Activated effector memory CD4-positive, alpha-beta T cell treated with Interleukin-2 at 50 U/mL for 16 hours (primary cell): Measurements from ENCODE around the gene MCAM.

Source experiments
- DNase-seq: peaks from one replicate; pipeline ENCODE4 v3.0.0-alpha.2; 2020

MCAM gene, protein sequence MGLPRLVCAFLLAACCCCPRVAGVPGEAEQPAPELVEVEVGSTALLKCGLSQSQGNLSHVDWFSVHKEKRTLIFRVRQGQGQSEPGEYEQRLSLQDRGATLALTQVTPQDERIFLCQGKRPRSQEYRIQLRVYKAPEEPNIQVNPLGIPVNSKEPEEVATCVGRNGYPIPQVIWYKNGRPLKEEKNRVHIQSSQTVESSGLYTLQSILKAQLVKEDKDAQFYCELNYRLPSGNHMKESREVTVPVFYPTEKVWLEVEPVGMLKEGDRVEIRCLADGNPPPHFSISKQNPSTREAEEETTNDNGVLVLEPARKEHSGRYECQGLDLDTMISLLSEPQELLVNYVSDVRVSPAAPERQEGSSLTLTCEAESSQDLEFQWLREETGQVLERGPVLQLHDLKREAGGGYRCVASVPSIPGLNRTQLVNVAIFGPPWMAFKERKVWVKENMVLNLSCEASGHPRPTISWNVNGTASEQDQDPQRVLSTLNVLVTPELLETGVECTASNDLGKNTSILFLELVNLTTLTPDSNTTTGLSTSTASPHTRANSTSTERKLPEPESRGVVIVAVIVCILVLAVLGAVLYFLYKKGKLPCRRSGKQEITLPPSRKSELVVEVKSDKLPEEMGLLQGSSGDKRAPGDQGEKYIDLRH

GRCh38 chr11:119316729-119317591, at the start of gene MCAM:
TSS of gene MCAM (minus strand) at chr11:119317130. CDS start at chr11:119317101, 29 bp downstream.
- DNase-seq = no peak

DNA sequence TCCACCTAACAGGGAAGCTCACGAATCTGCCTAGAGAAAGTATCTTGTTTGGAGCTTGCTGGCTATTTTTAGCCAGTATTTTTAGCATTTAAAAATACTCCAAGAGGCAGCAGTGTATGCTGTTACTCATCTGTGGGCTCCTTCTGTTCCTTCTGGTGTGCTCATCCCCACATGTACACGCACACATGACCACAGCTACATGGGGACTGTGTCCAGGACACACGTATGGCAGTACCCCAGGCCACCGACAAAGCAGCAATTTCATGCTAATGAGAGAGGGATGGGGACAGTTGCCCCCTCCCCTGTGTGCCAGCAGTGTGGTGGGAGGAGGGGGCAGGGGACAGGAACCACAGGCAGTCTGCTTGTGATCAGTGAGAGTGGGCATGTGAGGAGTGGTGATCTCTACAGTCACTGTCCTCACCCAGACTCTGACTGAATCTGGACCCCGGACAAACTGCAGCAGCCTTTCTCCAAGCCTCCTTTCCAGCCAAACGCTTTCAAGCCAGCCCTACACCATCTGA, 48.2 kb upstream of the MCAM start:
- DNase-seq = no peak

GRCh38 chr11:119363851-119364590, 47.1 kb upstream of the MCAM start:
- DNase-seq = peak; percentile 38

DNA sequence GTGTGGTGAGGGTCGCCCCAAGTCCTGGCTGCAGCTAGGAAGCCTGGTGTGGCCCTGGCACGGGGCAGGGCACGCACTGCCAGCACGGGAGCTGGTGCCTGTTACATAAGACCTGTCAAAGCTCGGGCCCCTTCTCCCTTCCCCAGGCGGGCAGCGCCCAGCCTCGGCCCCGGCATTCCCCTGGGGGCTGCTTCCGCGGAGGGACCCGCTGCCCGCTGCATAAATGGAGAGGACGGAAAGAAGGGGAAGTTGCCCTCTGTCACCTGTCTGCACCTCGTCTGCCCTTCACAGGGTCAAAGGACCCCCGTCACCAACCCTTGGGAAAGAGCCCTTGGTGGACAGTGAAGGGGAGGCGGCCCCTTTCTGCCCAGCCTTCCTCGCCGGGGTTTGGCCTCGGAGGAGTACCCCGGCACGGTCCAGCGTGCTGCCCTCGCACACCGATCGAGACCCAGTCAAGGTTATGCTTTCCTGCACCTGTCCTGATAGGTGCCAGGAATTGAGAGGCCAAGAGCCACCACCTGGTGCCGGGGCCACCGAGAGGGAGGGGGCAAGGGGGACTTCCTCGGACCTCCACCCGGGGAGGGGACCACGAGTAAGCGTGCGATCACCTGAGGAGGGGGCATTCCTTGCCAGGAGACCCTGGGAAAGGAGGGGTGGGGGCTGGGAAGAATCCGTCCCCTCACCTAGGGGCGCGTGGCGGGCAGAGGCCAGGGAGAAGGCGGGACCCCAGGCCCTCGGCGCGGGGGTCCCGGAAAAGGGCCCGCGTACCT, 46.3 kb upstream of the MCAM start:
- no peak for DNase-seq

GRCh38 chr11:119362741-119363080, 45.8 kb upstream of the MCAM start:
- DNase-seq = no peak

DNA sequence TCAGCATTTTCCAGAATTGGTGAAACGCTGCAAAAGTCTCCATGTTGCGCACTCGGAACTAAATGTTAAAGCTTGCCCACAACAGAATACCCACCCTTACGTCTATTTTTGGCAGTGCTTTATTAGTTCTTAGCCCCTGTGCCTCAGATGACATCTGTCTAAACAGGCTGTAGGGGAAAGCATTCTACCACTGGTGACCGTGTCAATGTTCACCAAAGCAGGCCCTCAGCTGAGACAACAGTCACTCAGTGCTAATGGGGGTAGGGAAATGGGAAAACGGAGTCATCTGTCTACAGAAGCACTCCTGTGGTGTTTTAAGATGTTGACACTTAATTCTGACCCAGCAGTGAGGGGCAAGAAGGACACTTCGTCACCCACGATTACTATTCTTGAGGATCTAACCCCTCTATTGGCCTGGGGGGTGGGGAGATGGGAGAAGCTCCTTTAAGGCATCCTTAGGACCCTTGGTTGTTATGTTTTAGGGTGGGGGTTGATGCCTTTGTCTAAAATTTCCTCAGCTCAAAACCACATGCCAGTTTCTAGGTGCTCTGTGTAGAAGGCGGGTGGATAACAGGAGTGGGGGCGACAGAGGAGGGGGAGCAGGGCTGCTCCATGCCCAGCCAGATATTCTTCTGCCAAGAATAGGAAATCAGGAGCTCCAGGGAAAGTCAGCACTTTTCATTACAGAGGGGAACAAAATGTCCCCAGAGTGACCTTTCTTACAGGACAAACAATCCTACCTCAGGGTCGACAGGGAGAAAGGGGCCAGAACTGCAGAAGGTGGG, 45.2 kb upstream of the MCAM start:
- no peak for DNase-seq

DNA sequence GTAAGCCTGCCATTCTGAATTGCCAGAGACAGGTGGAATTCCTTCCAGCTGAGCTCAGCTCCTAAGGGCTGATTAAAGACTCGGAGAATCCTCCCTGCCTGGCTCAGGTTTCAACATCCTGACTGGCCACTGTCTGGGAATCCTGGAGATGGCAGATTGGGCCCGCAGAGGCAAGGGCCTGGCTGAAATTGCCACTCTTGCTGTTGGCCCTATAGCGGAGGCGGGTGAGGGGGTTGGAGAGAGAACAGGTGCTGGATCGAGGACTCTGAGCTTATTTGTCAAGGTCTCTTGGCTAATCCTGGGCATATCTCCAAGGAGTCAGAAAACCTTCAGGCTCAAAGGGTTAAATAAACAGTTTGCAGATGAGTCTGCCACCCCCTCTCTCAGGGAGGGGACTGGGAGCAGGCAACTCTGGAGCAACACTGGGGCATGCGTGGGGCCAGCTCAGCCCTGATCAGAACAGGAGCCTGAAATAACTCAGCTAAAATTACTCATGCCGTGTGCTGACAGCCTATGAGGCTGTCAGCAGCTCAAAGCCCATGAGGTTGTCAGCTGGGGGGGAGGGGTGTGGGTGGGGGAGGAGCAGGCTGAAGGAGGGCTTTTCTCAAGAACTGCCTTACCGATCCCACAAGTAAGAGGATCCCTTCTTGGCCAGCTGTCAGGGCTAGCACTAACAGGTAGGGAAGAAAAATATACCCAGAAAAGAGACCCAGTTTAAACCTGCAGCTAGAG, 44.3 kb upstream of the MCAM start:
- DNase-seq = no peak

DNA sequence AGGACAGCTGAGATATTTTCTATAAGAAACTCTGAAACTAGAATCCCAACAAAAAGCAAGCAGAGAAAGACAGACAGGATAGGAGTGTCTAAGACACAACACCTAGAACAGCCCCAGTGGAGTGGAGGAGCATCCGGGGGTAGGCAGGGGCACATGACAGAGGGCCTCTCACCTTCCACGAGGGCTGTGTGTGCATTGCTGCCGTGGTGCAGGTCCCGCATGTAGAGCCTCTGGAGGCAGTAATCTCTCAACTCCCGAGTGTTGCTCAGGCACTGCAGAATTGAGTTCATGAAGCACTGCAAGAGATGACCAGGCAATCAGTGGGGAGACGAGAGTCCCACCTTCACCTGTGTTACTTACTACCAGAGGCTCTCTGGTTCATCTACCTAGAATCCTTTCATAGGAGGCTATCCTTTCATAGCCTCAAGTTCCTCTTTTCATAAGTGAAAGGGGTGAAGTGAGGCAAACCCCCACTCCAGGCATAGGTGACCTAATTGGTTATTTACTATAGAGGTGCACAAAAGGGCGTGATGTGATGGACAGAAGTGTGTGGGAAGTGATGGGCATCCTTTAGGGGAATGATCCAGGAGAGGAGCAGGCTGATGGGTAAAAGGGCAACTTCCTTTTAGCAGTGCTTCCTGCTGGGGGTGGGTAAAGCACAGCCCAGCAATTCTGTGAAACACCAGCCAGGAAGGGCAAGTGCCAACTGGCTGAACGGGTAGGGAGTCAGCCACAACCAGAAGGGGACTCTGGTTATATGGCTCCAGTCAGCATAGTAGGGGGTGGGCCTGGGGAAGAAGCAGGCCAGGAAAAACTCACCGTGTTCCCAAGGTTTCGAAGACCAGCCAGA, 42.7 kb upstream of the MCAM start:
- DNase-seq = no peak

GRCh38 chr11:119357074-119357473, 40.1 kb upstream of the MCAM start:
- no peak for DNase-seq

- peak; percentile 60 for DNase-seq
Observed at GRCh38 chr11:119356349-119357031, 39.6 kb upstream of the MCAM start.

GRCh38 chr11:119355091-119355843, 38.3 kb upstream of the MCAM start:
- no peak for DNase-seq

DNA sequence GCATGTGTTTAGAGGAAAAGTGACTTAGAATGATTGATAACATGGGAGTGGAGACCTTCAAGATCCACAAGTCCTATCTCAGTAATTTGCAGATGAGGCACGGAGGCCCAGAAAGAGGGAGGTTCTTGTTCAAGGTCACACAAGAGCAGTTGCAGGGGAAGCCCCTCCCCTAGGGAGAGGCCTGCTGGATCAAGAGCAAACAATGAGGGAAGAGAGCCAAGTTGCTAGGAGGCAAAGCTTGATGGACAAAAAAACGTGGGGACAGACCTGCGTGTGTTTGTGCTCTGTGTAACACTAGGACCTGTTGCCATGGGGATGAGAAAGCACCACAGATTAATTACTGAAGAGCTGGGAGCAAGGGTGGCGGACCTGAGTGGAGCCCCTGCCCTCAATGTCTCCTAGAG, 35.9 kb upstream of the MCAM start:
- DNase-seq = no peak

GRCh38 chr11:119351232-119351631, 34.3 kb upstream of the MCAM start:
- no peak for DNase-seq

GRCh38 chr11:119350302-119350701, 33.4 kb upstream of the MCAM start:
- no peak for DNase-seq

GRCh38 chr11:119347940-119348605, 31.1 kb upstream of the MCAM start:
- DNase-seq = no peak

DNA sequence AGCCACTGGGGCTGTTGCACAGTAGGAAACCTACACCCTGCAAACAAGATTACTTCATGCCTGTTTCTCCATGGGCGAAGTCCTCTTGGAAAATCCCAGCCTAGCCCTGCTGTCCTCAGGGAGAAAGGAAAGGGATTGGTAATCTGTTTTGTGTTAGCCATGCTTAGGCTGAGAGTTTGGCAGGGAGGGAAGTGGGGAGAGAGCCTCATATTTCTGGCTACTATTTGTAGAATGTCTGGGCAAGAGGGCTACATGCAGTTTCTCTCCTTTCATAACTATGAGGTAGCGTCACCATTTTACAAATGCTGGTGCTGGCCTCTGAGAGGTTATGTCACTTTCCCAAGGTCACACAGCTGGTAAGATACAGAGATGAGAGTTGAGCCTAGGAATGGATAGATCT, 30.3 kb upstream of the MCAM start:
- DNase-seq = no peak

GRCh38 chr11:119346605-119347004, 29.7 kb upstream of the MCAM start, which contains the start of gene MFRP:
TSS of gene MFRP (minus strand) at chr11:119346705. CDS start at chr11:119346513, 192 bp downstream.
- no peak for DNase-seq
